IMR-90 (cell line): ENCODE results near the gene FAM181B. TPM values are rescaled to one million over a fixed set of nuclear protein-coding genes. Genes with fewer than 3 reads are reported as not detected.

Source experiments
- ATAC-seq: fragments of 200-7000 bp; cut with Tn5 transposase; 2 replicates; pipeline ENCODE4 v1.9.1; 2020; ENCODE audit warnings: low read depth, mild to moderate bottlenecking, moderate library complexity
- BruUV-seq: library from RNA; stranded (reverse); fragments of 400-500 nt; replicated peaks from 2 replicates; lab custom pipeline; 2021; lab: Mats Ljungman, UMichigan
- CTCF ChIA-PET: fragments of 300-600 bp; formaldehyde crosslinking; extraction: SDS; loops from one replicate; lab custom pipeline; 2021; ENCODE audit warnings: antibody characterized with exemption; lab: Yijun Ruan, JAX
- POLR2A ChIA-PET: fragments of 300-600 bp; sonication (Branson Sonifier 250); formaldehyde crosslinking; loops from one replicate; lab custom pipeline; 2022; ENCODE audit warnings: antibody characterized with exemption; ENCODE audit not compliant: unreplicated experiment; lab: Charles Lee
- DNase-seq: peaks from one replicate; pipeline ENCODE4 v3.0.0; 2013
- H2AFZ ChIP-seq: replicated peaks from 2 replicates; pipeline ENCODE3; 2013; ENCODE audit warnings: low read length, mild to moderate bottlenecking; ENCODE audit not compliant: poor library complexity
- H2AK5ac ChIP-seq: 2 replicates; pipeline ENCODE4 v1.6.1; 2013; ENCODE audit warnings: low read depth, low read length, inconsistent platforms
- H2AK9ac ChIP-seq: replicated peaks from 2 replicates; pipeline ENCODE3; 2013; ENCODE audit warnings: mild to moderate bottlenecking, low read depth, low read length, moderate library complexity; ENCODE audit not compliant: poor library complexity
- H2BK120ac ChIP-seq: 2 replicates; pipeline ENCODE4 v1.6.1; 2013; ENCODE audit warnings: low read depth, low read length, inconsistent platforms
- H2BK15ac ChIP-seq: 3 replicates; pipeline ENCODE4 v1.6.1; 2013; ENCODE audit warnings: low read depth, low read length, inconsistent platforms
- H2BK20ac ChIP-seq: 2 replicates; pipeline ENCODE4 v1.6.1; 2013; ENCODE audit warnings: low read depth, mild to moderate bottlenecking, inconsistent platforms, low read length, moderate library complexity
- H2BK5ac ChIP-seq: 2 replicates; pipeline ENCODE4 v1.6.1; 2013; ENCODE audit warnings: mild to moderate bottlenecking, low read depth, low read length, inconsistent platforms; ENCODE audit not compliant: poor library complexity, severe bottlenecking
- H3K14ac ChIP-seq: replicated peaks from 2 replicates; pipeline ENCODE4 v1.6.1; 2013; ENCODE audit warnings: low read depth, low read length, inconsistent platforms
- H3K18ac ChIP-seq: 2 replicates; pipeline ENCODE4 v1.6.1; 2013; ENCODE audit warnings: low read depth, low read length, control low read depth
- H3K23ac ChIP-seq: 2 replicates; pipeline ENCODE4 v1.6.1; 2013; ENCODE audit warnings: low read depth, low read length, inconsistent platforms
- H3K27ac ChIP-seq: 2 replicates; pipeline ENCODE4 v1.5.1; 2013; ENCODE audit warnings: mild to moderate bottlenecking, control low read depth, low read length; ENCODE audit not compliant: insufficient read depth
- H3K27me3 ChIP-seq: 2 replicates; pipeline ENCODE4 v1.6.1; 2013; ENCODE audit warnings: low read length; ENCODE audit not compliant: control insufficient read depth, insufficient read depth
- H3K36me3 ChIP-seq: 2 replicates; pipeline ENCODE4 v1.6.1; 2013; ENCODE audit warnings: low read length, mixed read lengths; ENCODE audit not compliant: control insufficient read depth, insufficient read depth
- H3K4ac ChIP-seq: 2 replicates; pipeline ENCODE4 v1.6.1; 2013; ENCODE audit warnings: low read depth, low read length, inconsistent platforms
- H3K4me1 ChIP-seq: 2 replicates; pipeline ENCODE4 v1.6.1; 2013; ENCODE audit warnings: low read length, mixed read lengths; ENCODE audit not compliant: control insufficient read depth, insufficient read depth
- H3K4me2 ChIP-seq: 2 replicates; pipeline ENCODE4 v1.6.1; 2013; ENCODE audit warnings: low read depth, mild to moderate bottlenecking, control low read depth, low read length, moderate library complexity
- H3K4me3 ChIP-seq: 2 replicates; pipeline ENCODE4 v1.5.1; 2013; ENCODE audit warnings: low read depth, mild to moderate bottlenecking, control low read depth, low read length, moderate library complexity; ENCODE audit not compliant: insufficient read depth
- H3K56ac ChIP-seq: 2 replicates; pipeline ENCODE4 v1.6.1; 2013; ENCODE audit warnings: low read length, inconsistent platforms; ENCODE audit not compliant: insufficient read depth; ENCODE audit errors: extremely low read depth
- H3K79me1 ChIP-seq, 2 experiments: 2 replicates each; pipeline ENCODE4 v1.6.1; 2013; ENCODE audit warnings: low read length in 2 of 2, inconsistent platforms in 1 of 2, low read depth in 1 of 2
- H3K9ac ChIP-seq: 2 replicates; pipeline ENCODE4 v1.6.1; 2013; ENCODE audit warnings: low read depth, low read length, control low read depth
- H3K9me1 ChIP-seq: 2 replicates; pipeline ENCODE4 v1.6.1; 2013; ENCODE audit warnings: low read length, inconsistent platforms; ENCODE audit not compliant: insufficient read depth
- H3K9me3 ChIP-seq: 2 replicates; pipeline ENCODE4 v1.6.1; 2013; ENCODE audit warnings: low read length; ENCODE audit not compliant: control insufficient read depth, insufficient read depth
- H4K20me1 ChIP-seq: 2 replicates; pipeline ENCODE4 v1.6.1; 2013; ENCODE audit warnings: low read length, inconsistent platforms; ENCODE audit not compliant: insufficient read depth
- H4K5ac ChIP-seq: 2 replicates; pipeline ENCODE4 v1.6.1; 2013; ENCODE audit warnings: mild to moderate bottlenecking, low read depth, low read length, control low read depth
- H4K8ac ChIP-seq, 2 experiments: 2 replicates each; pipeline ENCODE4 v1.6.1; 2013; ENCODE audit warnings: low read depth in 2 of 2, low read length in 2 of 2, control low read depth in 1 of 2, inconsistent platforms in 1 of 2
- H4K91ac ChIP-seq: 2 replicates; pipeline ENCODE4 v1.6.1; 2013; ENCODE audit warnings: low read depth, low read length, inconsistent platforms; ENCODE audit not compliant: insufficient read depth
- BHLHE40 ChIP-seq: fragments of 150-350 bp; IDR thresholded peaks from 2 replicates; pipeline ENCODE4 v1.6.1; 2016; ENCODE audit warnings: mild to moderate bottlenecking, low read depth, low read length
- CHD1 ChIP-seq: IDR thresholded peaks from 2 replicates; pipeline ENCODE4 v1.6.1; 2012; ENCODE audit warnings: low read depth, low read length, improper control_type of control experiment
- CTCF ChIP-seq: conservative IDR thresholded peaks from 2 replicates; pipeline ENCODE4 v1.5.1; 2012; ENCODE audit warnings: mild to moderate bottlenecking, low read depth, low read length, improper control_type of control experiment
- FOS ChIP-seq: fragments of 150-350 bp; IDR thresholded peaks from 2 replicates; pipeline ENCODE4 v1.6.1; 2016; ENCODE audit warnings: low read depth, low read length
- MAFK ChIP-seq: IDR thresholded peaks from 2 replicates; pipeline ENCODE4 v1.6.1; 2012; ENCODE audit warnings: low read depth, low read length, improper control_type of control experiment
- MAZ ChIP-seq: IDR thresholded peaks from 2 replicates; pipeline ENCODE4 v1.6.1; 2012; ENCODE audit warnings: low read depth, mild to moderate bottlenecking, low read length, improper control_type of control experiment, moderate library complexity, borderline replicate concordance
- MXI1 ChIP-seq: IDR thresholded peaks from 2 replicates; pipeline ENCODE4 v1.6.1; 2012; ENCODE audit warnings: low read depth, mild to moderate bottlenecking, low read length, moderate library complexity, borderline replicate concordance
- NFE2L2 ChIP-seq: fragments of 150-350 bp; IDR thresholded peaks from 2 replicates; pipeline ENCODE4 v1.6.1; 2016; ENCODE audit warnings: low read depth, mild to moderate bottlenecking, low read length
- POLR2A ChIP-seq: IDR thresholded peaks from 2 replicates; pipeline ENCODE4 v1.6.1; 2012; ENCODE audit warnings: mild to moderate bottlenecking, low read depth, low read length
- RAD21 ChIP-seq: IDR thresholded peaks from 2 replicates; pipeline ENCODE4 v1.6.1; 2012; ENCODE audit warnings: low read length, improper control_type of control experiment
- RCOR1 ChIP-seq: IDR thresholded peaks from 2 replicates; pipeline ENCODE4 v1.6.1; 2012; ENCODE audit warnings: mild to moderate bottlenecking, low read length, improper control_type of control experiment; ENCODE audit not compliant: insufficient replicate concordance
- RFX5 ChIP-seq: IDR thresholded peaks from 2 replicates; pipeline ENCODE4 v1.8.0; 2012; ENCODE audit warnings: low read depth, mild to moderate bottlenecking, low read length, moderate library complexity
- SMC3 ChIP-seq: fragments of 150-350 bp; IDR thresholded peaks from 2 replicates; pipeline ENCODE4 v1.6.1; 2016; ENCODE audit warnings: low read depth, mild to moderate bottlenecking, antibody characterized with exemption, low read length, moderate library complexity
- USF2 ChIP-seq: fragments of 150-350 bp; IDR thresholded peaks from 2 replicates; pipeline ENCODE4 v1.6.1; 2017; ENCODE audit warnings: mild to moderate bottlenecking, antibody characterized with exemption, low read length, low read depth
- WGBS, 2 experiments: methylation state at CpG; one replicate each; pipeline versions ENCODE4 v1.1.5 to v1.1.7; 2013; ENCODE audit warnings: missing lambda C conversion rate in 2 of 2; ENCODE audit not compliant: insufficient read length in 1 of 2; ENCODE audit errors: extremely low coverage in 2 of 2; 5-methylcytosine and 5-hydroxymethylcytosine counted together
- dilution Hi-C: fragments of 300-500 bp; cut with HindIII; formaldehyde crosslinking; loops from one replicate; pipeline ENCODE4 v1.14.3; 2018; ENCODE audit warnings: low sequenced_read_pairs; ENCODE audit not compliant: unreplicated experiment
- in situ Hi-C: fragments of 300-500 bp; cut with MboI; formaldehyde crosslinking; loops from 3 replicates; pipeline ENCODE4 v1.14.3; 2019; ENCODE audit warnings: low sequenced_read_pairs, inconsistent platforms, mixed read lengths
- intact Hi-C: fragments of 100-400 bp; cut with micrococcal nuclease; formaldehyde crosslinking; loops from 2 replicates; pipeline ENCODE4 v1.10.0; 2022
- polyA plus RNA-seq, 3 experiments: library from polyadenylated mRNA; depleted of rRNA; stranded (reverse); fragments of >200 nt; gene quantifications; 2 replicates each; pipeline ENCODE4 v1.2.3, GENCODE V29; 2012; ENCODE audit warnings: low replicate concordance in 1 of 3
- total RNA-seq: library from RNA; depleted of rRNA; stranded (reverse); fragments of >200 nt; gene quantifications from 2 replicates; pipeline ENCODE4 v1.2.3, GENCODE V29; 2012

The FAM181B gene
- total and polyA plus RNA-seq, 2 of the 4 experiments (the other 2 are of a cell fraction): not detected

DNA sequence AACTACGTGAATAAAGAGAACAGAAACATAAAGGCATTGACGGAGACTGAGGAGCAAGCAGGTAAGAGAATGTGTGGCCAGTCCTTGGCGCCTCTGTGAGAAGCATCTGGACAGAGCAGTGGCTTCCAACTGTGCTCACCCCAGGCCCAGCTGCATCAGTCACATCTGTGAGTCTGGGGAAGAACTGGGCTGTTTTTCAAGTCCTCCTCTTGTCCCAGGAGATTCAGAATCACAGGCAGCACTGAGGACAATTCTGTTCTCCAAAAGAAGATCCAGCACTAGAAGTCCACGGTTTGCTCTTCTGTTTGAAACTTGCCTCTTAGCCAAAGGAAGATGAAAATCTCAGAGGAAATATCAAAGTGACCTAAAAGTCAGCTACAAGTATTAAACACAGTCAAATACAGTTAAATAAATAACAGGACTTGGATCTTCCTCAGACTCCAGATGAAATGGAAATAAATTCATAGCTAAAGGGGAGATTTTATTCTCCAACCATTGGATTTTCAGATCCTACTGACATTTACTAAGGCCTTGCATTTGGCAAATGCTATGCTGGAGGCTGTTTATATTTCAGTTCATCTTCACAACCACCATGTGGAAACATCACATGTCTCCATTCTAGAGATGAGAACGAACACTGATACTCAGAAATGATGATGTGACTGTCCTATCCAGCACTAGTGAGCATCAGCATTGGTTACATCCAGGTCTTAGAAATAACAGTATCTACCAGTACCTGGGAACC lies 14.1 kb downstream of the FAM181B start:
- no peak overlapping the region for H2BK20ac ChIP-seq
- no peak overlapping the region for H2AK9ac ChIP-seq
- H3K23ac ChIP-seq: no peak overlapping the region; the same call in 1 of the 2 replicates
- dilution Hi-C loops: no loop called here
- H3K9ac ChIP-seq: no peak overlapping the region
- no peak overlapping the region for H3K4me3 ChIP-seq
- ATAC-seq (no peak), DNase-seq (no peak)
- H3K14ac ChIP-seq: no peak overlapping the region
- WGBS, 2 experiments: 8% methylated on average over 2 of the region's 5 CpGs; no CpG with 5 or more reads in 1 of the 2 experiments
- H4K5ac ChIP-seq: no peak overlapping the region
- no peak overlapping the region for H4K91ac ChIP-seq
- H2BK120ac ChIP-seq: no peak overlapping the region
- no peak overlapping the region for H2AFZ ChIP-seq
- intact Hi-C loops: loop anchor here (2.0 to 10.0 kb wide), 3 partner anchors 355 to 1101 kb away; partner anchors contain the start of genes PCF11 and RAB30
- TF ChIP-seq RCOR1 (no peak), NFE2L2 (no peak), BHLHE40 (no peak), MAZ (no peak), RFX5 (no peak), CHD1 (no peak), RAD21 (no peak), MAFK (no peak), CTCF (no peak), SMC3 (no peak), FOS (no peak), MXI1 (no peak), USF2 (no peak), POLR2A (no peak)
- H3K36me3 ChIP-seq: no peaks in the 10 kb centered on the region
- no peak overlapping the region for H2AK5ac ChIP-seq
- CTCF ChIA-PET: interaction anchor here (1.5 to 3.3 kb wide), 2 partner anchors 148 to 149 kb away, joined by 3 to 12 read pairs; no protein-coding TSS in a partner anchor
- POLR2A ChIA-PET: no interaction called here
- H3K18ac ChIP-seq: no peak overlapping the region
- H3K4ac ChIP-seq: no peak overlapping the region
- no peak overlapping the region for H3K56ac ChIP-seq
- no peaks in the 10 kb centered on the region for H3K4me1 ChIP-seq
- no peaks in the 10 kb centered on the region for H3K9me3 ChIP-seq
- H4K20me1 ChIP-seq: no peaks in the 10 kb centered on the region
- no TSS peak for BruUV-seq
- H2BK5ac ChIP-seq: no peak overlapping the region
- H3K27ac ChIP-seq: no peak overlapping the region
- H3K79me1 ChIP-seq: no peaks in the 10 kb centered on the region
- H3K9me1 ChIP-seq: no peaks in the 10 kb centered on the region
- in situ Hi-C loops: no loop called here
- H4K8ac ChIP-seq: no peak overlapping the region
- H2BK15ac ChIP-seq: no peak overlapping the region
- no peak overlapping the region for H3K4me2 ChIP-seq
- H3K27me3 ChIP-seq: peaks cover 10% of the 10 kb centered on the region
